ENCODE results near the gene RPS6KA4.

The RPS6KA4 gene

GRCh38 chr11:64348383-64349024 is 10.5 kb upstream of the RPS6KA4 start:
- DNase-seq (ENCODE audit: low read depth in 2 of 2), result no peak

DNA sequence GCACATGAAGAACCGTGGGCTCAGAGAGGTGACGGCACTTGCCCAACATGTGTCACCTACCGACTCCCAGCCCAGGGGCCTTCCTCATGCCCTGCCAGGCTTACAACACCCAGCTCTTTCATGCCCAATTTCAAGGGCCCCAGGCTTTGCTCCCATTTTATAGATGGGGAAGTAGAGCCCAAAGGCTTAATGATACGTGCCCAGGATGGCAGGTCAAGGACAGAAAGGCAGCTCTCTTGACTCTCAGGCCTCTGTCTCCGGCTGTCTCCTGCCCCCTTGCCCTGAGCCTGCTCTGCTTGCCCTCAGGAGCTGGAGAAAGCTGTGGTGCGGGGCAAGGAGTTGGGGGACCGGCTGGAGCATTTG is 10.0 kb upstream of the RPS6KA4 start:
- DNase-seq (ENCODE audit: low read depth in 2 of 2), result no peak

- no peak for DNase-seq (ENCODE audit: low read depth in 2 of 2)
Observed at GRCh38 chr11:64349404-64349803, 9.6 kb upstream of the RPS6KA4 start.

DNA sequence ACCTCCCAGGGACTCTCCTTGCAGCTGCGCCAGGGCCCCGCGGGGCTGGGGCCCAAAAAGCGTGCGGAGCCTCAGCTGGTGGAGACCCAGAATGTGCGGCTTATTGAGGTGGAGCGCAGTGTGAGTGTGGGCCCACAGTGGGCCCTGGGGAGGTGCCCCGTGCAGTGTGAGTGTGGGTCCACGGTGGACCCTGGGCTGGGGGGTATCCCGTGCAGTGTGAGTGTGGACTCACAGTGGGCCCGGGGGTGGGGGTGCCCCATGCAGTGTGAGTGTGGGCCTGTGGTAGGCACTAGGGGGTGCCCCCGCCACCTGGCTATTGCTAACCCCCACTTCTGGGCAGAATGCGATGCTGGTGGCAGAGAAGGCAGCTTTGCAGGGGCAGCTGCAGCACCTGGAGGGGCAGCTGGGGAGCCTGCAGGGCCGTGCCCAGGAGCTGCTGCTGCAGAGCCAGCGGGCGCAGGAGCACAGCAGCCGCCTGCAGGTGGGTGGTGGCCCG is 7.8 kb upstream of the RPS6KA4 start:
- DNase-seq (ENCODE audit: low read depth in 2 of 2), result no peak

- DNase-seq (ENCODE audit: low read depth in 2 of 2), result no peak
Observed at GRCh38 chr11:64352099-64352994, 6.6 kb upstream of the RPS6KA4 start.

DNA sequence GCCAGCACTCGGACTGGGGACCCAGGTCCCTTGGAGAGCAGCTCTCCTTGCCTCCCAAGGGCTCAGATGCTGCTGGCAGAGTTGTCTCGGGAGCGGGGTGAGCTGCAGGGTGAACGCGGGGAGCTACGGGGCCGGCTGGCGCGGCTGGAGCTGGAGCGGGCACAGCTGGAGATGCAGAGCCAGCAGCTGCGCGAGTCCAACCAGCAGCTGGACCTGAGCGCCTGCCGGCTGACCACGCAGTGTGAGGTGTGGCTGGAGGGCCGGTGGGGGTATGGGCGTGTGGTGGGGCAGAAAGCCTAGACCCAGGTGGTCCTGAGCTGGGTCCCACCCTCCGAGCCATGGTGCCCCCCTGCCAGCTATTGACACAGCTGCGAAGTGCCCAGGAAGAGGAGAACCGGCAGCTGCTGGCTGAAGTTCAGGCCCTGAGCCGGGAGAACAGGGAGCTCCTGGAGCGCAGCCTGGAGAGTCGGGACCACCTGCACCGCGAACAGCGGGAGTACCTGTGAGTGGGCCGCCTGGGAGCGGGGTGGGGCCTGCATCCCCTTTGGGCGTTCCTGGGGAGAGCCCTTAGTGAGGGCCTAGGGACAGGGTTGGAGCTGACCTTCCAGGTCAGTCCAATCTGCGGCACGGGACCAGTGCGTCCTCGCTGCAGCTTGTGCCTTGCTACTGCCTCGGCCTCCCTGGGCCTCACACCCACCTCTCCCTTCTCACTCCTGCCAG is 5.8 kb upstream of the RPS6KA4 start:
- DNase-seq (ENCODE audit: low read depth in 2 of 2), result no peak

DNA sequence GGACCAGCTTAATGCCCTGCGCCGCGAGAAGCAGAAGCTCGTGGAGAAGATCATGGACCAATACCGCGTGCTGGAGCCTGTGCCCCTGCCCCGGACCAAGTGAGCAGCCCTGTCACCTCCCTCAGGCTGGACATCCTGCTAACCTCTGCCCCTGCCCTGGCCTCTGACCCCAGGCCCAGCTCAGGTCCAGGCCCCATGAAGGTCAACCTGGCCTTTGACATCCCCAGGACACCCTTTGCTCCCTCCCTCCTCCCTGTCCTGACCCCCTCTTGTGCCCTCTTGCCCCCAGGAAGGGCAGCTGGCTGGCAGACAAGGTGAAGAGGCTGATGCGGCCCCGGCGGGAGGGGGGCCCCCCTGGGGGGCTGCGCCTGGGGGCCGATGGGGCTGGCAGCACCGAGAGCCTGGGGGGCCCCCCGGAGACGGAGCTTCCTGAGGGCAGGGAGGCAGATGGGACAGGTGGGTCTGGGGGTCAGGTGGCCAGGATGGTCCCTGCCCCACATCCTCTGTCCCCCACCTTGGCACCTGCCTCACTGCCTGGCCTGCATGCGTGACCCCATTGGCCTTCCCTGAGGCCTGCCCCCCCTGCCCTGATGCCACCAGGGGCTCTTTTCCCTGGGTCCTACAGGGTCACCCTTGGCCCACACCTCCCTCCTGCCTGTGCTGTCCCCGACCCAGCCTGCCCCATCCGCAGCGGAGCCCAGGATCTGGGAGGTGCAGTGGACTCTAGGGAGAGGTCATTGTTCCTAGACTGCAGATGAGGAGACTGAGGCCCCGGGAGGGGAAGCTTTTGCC is 5.1 kb upstream of the RPS6KA4 start:
- no peak for DNase-seq (ENCODE audit: low read depth in 2 of 2)

DNA sequence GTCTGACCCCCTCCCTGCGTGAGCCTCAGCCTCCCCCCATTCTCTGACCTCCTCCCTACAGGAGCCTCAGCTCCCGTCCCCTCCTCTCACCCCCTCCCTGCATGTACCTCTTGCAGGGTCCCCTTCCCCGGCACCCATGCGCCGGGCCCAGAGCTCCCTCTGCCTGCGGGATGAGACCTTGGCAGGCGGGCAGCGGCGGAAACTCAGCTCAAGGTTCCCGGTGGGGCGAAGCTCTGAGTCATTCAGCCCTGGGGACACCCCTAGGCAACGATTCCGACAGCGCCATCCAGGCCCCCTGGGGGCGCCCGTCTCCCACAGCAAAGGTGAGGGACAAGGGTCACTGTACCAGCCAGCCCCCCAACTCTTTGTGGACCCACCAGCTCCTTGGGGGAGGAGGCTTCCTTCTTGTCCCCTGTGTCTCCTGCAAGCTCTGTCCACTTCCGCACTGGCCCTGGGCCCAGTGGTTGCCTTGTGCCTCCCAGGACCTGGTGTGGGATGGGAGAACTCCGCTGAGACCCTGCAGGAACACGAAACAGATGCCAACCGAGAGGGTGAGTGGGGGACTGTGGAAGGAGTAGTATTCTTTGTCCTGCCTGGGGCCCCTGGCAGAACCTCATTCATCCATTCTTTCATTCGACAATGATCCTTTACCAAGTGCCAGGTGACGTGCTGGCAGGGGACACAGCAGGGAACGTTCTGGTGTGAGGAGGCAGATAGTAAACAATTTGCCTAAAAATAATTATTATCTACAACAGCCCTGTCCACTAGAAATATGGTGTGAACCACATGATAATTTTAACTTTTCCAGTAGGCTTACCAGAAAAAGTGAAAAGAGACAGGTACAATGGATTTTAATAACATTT is 3.7 kb upstream of the RPS6KA4 start:
- peak; percentile 48 to 52 for DNase-seq (ENCODE audit: low read depth in 2 of 2)

DNA sequence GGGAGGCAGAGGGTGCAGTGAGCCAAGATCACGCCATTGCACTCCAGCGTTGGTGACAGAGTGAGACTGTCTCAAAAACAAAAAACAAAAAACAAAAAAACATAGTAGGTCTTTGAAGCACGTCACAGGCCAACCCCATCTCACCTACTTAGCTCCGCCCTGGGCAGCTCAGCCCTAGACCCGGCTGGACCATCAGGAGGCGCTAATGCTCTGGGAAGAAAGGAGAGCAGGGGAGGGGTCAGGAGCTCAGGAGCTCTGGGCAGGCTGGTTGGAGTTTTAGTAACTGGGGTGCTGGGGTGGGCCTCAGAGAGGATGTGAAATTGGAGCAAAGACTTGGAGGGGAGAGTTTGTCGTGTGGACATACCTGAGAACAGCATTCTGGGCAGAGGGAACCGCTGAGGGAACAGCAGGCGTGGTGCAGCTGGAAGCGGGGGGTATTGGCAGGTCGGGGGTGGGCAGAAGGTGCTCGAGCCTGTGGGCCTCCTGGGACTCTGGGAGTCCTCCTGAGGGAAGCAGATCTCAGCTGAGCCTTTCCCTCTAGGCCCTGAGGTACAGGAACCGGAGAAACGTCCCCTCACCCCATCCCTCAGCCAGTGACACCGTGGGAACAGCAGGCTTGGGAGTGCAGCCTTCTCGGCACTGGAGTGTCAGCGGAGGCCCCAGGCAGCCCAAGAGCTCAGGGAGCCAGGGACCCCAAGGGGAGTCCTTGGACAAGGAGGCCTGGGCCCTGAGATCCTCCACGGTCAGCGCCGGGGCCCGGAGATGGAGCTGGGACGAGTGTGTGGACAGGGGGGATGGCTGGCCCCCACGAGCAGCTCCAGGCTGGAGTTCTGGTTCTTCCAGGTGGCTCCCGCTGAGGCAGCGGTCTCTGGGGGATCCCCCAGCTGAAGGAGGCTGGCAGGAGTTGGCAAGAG is 2.2 kb upstream of the RPS6KA4 start:
- DNase-seq (ENCODE audit: low read depth in 2 of 2), result no peak

GRCh38 chr11:64357446-64357845 is 1.5 kb upstream of the RPS6KA4 start:
- DNase-seq (ENCODE audit: low read depth in 2 of 2), result no peak

- DNase-seq (ENCODE audit: low read depth in 2 of 2), result no peak
Observed at GRCh38 chr11:64357904-64358535, 942 bp upstream of the RPS6KA4 start.

GRCh38 chr11:64358536-64358906 is 441 bp upstream of the RPS6KA4 start:
- DNase-seq (ENCODE audit: low read depth in 2 of 2), result no peak

GRCh38 chr11:64359712-64360445 is 917 bp downstream of the RPS6KA4 start:
- DNase-seq (ENCODE audit: low read depth in 2 of 2), result no peak

DNA sequence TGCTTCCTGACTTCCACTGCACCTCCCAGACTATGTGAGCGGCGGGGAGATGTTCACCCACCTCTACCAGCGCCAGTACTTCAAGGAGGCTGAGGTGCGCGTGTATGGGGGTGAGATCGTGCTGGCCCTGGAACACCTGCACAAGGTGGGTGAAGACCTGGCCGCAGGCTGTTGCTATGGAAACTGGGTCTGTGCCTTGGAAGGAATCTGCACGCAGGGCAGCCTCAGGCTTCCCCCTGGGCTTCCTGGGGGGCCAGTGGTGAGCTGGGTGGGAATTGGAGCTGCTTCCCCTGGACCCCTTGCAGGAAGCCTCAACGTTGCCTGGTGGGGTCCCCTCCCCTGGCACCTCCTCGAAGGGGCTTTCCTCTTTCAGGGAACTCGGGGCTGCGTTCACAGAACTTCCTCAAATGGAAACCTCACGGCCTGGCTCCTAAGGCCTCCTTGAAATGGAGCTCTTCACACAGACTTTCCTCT is 1.5 kb downstream of the RPS6KA4 start:
- DNase-seq (ENCODE audit: low read depth in 2 of 2), result no peak

DNA sequence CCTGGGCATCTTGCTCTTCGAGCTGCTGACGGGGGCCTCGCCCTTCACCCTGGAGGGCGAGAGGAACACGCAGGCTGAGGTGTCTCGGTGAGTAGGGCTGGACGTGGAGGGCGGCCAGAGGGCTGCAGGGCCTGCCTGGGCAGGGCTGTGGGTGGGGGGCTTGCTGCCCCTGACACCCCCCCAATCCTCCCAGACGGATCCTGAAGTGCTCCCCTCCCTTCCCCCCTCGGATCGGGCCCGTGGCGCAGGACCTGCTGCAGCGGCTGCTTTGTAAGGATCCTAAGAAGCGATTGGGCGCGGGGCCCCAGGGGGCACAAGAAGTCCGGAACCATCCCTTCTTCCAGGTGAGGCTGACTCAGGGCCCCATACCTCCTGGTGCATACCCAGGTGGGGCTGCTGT is 2.7 kb downstream of the RPS6KA4 start:
- DNase-seq (ENCODE audit: low read depth in 2 of 2), result no peak

- DNase-seq (ENCODE audit: low read depth in 2 of 2), result no peak
Observed at GRCh38 chr11:64362339-64362738, 3.4 kb downstream of the RPS6KA4 start.

DNA sequence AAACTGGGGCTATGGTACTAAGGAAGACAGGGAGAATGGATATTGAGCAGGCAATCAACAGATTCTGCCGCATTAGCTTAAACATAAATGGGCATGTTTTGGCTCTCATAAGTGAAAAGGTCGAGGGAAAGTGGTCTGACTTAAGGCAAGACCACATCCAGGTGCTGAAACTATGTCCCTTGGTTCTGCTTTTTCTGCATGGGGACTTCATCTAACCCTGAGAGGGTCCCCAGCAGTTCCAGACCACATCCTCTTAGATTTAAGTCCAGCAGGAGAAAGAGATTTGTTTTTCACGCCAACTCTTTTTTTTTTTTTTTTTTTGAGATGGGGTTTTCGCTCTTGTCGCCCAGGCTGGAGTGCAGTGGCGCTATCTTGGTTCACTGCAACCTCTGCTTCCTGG is 5.5 kb downstream of the RPS6KA4 start:
- no peak for DNase-seq (ENCODE audit: low read depth in 2 of 2)

DNA sequence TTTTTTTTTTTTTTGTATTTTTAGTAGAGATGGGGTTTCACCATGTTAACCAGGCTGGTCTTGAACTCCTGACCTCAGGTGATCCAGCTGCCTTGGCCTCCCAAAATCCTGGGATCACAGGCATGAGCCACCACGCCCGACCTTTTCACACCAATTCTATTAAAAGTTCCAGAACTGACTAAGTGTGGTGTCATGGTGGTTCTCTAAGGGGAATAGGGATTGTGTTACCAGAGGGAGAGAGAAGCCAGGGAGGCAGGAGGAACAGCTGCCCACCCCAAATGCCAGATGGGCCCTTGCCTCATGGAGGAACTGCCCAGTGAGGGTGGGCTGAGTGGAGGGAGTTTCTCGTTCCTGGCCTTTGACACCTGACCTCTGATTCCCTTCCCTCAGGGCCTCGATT is 5.9 kb downstream of the RPS6KA4 start:
- no peak for DNase-seq (ENCODE audit: low read depth in 2 of 2)
